Testis (tissue), 3 donors: ENCODE measurements around the gene HAX1. TPM values are rescaled to one million over a fixed set of nuclear protein-coding genes. Genes with fewer than 3 reads are reported as not detected.

ENCODE experiments used
- DNase-seq: peaks from one replicate; pipeline ENCODE4 v3.0.0-alpha.2; 2019
- H3K27ac ChIP-seq, 2 donors: fragments of 200-600 bp; sonication (generic); one replicate each; pipeline ENCODE4 v1.5.1; 2019
- H3K27me3 ChIP-seq: fragments of 200-600 bp; sonication (generic); one replicate; pipeline ENCODE4 v1.5.1; 2019
- H3K36me3 ChIP-seq: fragments of 200-600 bp; sonication (generic); one replicate; pipeline ENCODE4 v1.5.1; 2017; ENCODE audit warnings: low read depth; ENCODE audit errors: missing control alignments
- H3K4me1 ChIP-seq: fragments of 200-600 bp; sonication (generic); one replicate; pipeline ENCODE4 v1.5.1; 2019
- H3K4me3 ChIP-seq, 2 donors: fragments of 200-600 bp; sonication (generic); one replicate each; pipeline ENCODE4 v1.5.1; 2017 to 2019
- H3K9me3 ChIP-seq: fragments of 200-600 bp; sonication (generic); one replicate; pipeline ENCODE4 v1.5.1; 2017
- POLR2A ChIP-seq: fragments of 450-650 bp; IDR thresholded peaks from one replicate; pipeline ENCODE4 v1.6.1; 2017; ENCODE audit warnings: antibody characterized with exemption, mild to moderate bottlenecking, moderate library complexity
- WGBS, 2 donors: methylation state at CpG; one replicate each; pipeline ENCODE4 v1.1.5; 2018; 5-methylcytosine and 5-hydroxymethylcytosine counted together
- intact Hi-C: fragments of 100-400 bp; cut with DNase I; formaldehyde crosslinking; loops from one replicate; pipeline ENCODE4 v1.15.1; 2023; ENCODE audit warnings: low total_unique reads
- polyA plus RNA-seq: library from polyadenylated mRNA; stranded (reverse); fragments of 350-450 nt; fragmentation: Illumina TruSeq; extraction: RNeasy Lipid Tissue Mini Kit (QIAGEN cat#74804); gene quantifications from one replicate; pipeline ENCODE4 v1.2.3, GENCODE V29; 2014; ENCODE audit warnings: low read depth, low replicate concordance; ENCODE audit not compliant: insufficient read depth
- total RNA-seq, 2 donors: library from RNA; depleted of rRNA; stranded (reverse); fragments of >200 nt; gene quantifications; one replicate each; pipeline ENCODE4 v1.2.3, GENCODE V29; 2016
- TF ChIP-seq, protein P1 (sequence below), 3 experiments: fragments of 450-650 bp in 2 of 3; fragments of 200-600 bp in 1 of 3; sonication (generic) in 1 of 3; IDR thresholded peaks; one replicate each; pipeline ENCODE4 v1.5.1; 2016 to 2019; ENCODE audit warnings: antibody characterized with exemption in 3 of 3, mild to moderate bottlenecking in 2 of 3, moderate library complexity in 1 of 3

HAX1 gene
- total and polyA plus RNA-seq, 3 donors from 2014 or later, result 92.7 to 192 (median 98.9) TPM

DNA sequence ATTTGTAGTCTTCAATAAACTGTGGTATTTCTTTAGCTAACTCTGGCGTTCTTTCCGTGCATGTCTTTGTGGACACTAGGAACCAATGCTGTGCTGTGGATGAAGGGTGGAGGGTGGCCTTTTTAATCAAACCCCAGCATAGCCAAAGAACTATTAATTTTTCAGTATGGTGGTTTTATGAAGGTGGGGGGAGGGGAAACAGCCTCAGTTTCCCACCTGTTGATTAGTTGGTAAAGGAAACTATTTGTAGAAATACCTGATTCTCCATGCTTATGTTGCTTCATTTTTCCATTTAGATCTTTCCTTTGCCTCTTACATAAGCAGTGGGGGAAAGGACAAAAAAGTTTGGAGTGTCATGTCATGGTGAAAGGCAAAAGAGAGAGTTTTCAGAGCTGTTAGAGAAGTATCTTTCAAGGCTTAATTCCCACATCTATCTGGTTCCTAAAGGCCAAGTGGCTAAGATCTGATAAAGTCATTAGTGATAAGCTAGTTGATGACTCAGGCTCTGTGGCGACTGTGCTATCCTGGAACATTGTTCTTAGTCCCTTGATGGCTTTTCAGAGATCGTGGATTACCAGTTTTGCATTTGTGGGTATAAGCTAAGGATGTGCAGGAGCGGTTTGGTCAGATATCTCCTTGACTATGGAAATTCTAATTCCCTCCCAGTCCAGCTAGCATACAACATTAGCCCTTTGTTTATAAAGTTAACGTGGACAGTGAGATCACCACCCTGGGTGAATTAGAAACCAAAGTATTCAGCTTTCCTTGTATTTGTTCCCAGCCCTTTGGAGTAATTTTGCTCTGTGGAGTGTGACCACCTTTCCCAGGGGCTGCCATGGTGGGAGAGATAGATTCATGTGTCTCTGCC, 8.7 kb upstream of the HAX1 start:
- Histone ChIP-seq H3K27me3 (no peaks in the 10 kb centered on the region), H3K27ac (no peak overlapping the region), H3K4me3 (no peak overlapping the region), H3K36me3 (no peaks in the 10 kb centered on the region), H3K4me1 (no peaks in the 10 kb centered on the region), H3K9me3 (no peaks in the 10 kb centered on the region)
- TF ChIP-seq, protein P1, sequence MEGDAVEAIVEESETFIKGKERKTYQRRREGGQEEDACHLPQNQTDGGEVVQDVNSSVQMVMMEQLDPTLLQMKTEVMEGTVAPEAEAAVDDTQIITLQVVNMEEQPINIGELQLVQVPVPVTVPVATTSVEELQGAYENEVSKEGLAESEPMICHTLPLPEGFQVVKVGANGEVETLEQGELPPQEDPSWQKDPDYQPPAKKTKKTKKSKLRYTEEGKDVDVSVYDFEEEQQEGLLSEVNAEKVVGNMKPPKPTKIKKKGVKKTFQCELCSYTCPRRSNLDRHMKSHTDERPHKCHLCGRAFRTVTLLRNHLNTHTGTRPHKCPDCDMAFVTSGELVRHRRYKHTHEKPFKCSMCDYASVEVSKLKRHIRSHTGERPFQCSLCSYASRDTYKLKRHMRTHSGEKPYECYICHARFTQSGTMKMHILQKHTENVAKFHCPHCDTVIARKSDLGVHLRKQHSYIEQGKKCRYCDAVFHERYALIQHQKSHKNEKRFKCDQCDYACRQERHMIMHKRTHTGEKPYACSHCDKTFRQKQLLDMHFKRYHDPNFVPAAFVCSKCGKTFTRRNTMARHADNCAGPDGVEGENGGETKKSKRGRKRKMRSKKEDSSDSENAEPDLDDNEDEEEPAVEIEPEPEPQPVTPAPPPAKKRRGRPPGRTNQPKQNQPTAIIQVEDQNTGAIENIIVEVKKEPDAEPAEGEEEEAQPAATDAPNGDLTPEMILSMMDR (IDR thresholded peaks at IDR 0.05), result no peak
- TF ChIP-seq POLR2A, result no peak
- DNase-seq, result no peak
- intact Hi-C loops, result no loop called here
- WGBS, 2 donors, result 71 to 77% methylated on average over 6 of the region's 6 CpGs

DNA sequence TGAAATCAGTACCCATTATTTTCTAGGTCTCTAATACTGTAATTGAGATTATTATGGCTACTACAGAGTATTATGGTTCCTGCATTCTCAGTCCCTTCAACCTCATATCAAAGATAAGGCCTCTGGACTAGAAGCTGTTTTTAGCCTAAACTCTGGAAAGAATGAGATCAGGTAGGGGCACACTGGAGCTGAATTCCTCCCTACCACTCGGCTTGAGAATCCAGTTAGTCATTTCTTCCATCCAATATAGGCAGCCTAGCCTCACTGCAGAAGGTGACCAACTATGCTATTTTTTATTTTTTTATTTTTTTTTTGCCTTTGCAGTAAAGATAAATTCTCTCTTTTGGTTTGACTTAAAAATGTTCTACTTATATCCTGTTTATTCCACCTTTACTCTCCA, 8.0 kb upstream of the HAX1 start:
- Histone ChIP-seq H3K27ac (no peak overlapping the region), H3K4me3 (no peak overlapping the region), H3K9me3 (no peaks in the 10 kb centered on the region), H3K4me1 (no peaks in the 10 kb centered on the region), H3K36me3 (no peaks in the 10 kb centered on the region), H3K27me3 (no peaks in the 10 kb centered on the region)
- no peak for DNase-seq
- WGBS, 2 donors, result 64 to 73% methylated on average over 1 of the region's 1 CpG
- intact Hi-C loops, result no loop called here
- no peak for TF ChIP-seq POLR2A
- TF ChIP-seq, protein P1 (IDR thresholded peaks at IDR 0.05), result no peak

DNA sequence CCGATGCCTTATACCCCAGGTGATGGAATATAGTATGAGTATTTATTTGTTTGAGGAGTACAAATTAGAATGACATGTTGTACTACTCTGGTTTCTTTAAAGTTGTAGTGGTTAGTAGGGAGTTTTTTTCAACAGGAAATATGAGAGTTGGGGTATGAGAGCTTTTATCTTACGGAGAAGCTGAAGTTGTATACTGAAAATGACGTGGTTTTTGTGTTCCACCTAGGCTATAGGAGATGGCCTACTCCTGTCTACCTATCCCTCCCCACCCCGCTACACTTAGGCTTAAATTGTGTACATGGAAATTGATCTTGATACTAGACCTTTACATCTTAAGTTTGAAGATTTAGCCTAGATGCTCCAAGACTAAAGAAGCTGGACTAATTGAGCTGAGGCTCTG, 6.8 kb upstream of the HAX1 start:
- Histone ChIP-seq H3K27ac (no peak overlapping the region), H3K4me1 (no peaks in the 10 kb centered on the region), H3K4me3 (no peak overlapping the region), H3K27me3 (no peaks in the 10 kb centered on the region), H3K9me3 (no peaks in the 10 kb centered on the region), H3K36me3 (no peaks in the 10 kb centered on the region)
- WGBS, 2 donors, result 82 to 83% methylated on average over 4 of the region's 4 CpGs
- intact Hi-C loops, result no loop called here
- no peak for DNase-seq
- TF ChIP-seq, protein P1 (IDR thresholded peaks at IDR 0.05), result no peak
- no peak for TF ChIP-seq POLR2A

DNA sequence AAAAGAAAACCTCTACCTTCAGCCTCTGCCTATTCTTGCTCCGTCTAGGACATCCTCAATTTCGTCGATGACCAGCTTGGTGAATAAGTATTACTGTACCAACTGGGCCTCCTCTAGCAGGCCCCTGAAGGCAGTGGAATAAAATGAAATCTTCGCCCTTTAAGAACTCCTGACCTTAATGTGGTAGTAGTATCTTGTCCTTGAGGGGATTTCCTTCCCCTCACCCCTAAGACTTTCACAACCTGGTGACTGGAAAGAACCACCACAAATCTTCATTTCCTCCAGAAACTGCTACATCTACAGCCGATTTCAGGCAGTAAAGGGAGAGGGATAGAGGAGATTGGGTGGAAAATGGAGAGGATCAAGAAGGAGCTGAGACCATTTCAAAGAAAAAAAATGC, 1.6 kb upstream of the HAX1 start:
- H3K4me3 ChIP-seq, result no peak overlapping the region
- no peak for TF ChIP-seq POLR2A
- TF ChIP-seq, protein P1 (IDR thresholded peaks at IDR 0.05), result no peak
- DNase-seq, result no peak
- no peak overlapping the region for H3K27ac ChIP-seq
- WGBS, 2 donors, result 73 to 88% methylated on average over 5 of the region's 5 CpGs
- no peaks in the 10 kb centered on the region for H3K9me3 ChIP-seq
- H3K27me3 ChIP-seq, result no peaks in the 10 kb centered on the region
- H3K36me3 ChIP-seq, result no peaks in the 10 kb centered on the region
- peaks cover 4% of the 10 kb centered on the region for H3K4me1 ChIP-seq
- intact Hi-C loops, result no loop called here
